B cell (primary cell): Measurements from ENCODE around the gene IFT52.

Experiments
- EZH2 ChIP-seq: IDR thresholded peaks from 2 replicates; pipeline ENCODE4 v1.6.1; 2012; ENCODE audit warnings: borderline replicate concordance, low read depth, mild to moderate bottlenecking, moderate library complexity, low read length; ENCODE audit not compliant: insufficient read depth, poor library complexity, severe bottlenecking
- TF ChIP-seq, protein P1 (sequence below): fragments of 200-600 bp; IDR thresholded peaks from one replicate; pipeline ENCODE4 v1.8.0; 2022; ENCODE audit warnings: antibody characterized with exemption, mild to moderate bottlenecking

DNA sequence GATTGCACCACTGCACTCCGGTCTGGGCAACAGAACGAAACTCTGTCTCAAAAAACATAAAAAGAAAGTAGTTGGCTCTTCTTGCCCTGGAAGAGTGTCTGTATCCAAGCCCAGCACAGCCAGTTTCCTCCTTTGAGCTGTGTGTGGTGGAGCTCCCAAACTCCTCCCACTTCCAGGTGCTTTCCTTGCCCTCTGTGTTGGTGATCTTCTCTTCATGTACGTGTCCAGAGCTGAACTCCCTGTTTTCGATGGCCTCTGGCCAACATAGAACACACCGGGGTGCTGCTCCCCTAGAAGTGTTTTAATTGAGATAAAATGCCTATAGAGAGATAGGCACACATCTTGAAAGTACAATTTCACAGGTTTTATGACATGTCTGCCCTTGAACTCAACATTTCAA, 48.6 kb upstream of the IFT52 start:
- no peak for TF ChIP-seq EZH2
- TF ChIP-seq, protein P1, sequence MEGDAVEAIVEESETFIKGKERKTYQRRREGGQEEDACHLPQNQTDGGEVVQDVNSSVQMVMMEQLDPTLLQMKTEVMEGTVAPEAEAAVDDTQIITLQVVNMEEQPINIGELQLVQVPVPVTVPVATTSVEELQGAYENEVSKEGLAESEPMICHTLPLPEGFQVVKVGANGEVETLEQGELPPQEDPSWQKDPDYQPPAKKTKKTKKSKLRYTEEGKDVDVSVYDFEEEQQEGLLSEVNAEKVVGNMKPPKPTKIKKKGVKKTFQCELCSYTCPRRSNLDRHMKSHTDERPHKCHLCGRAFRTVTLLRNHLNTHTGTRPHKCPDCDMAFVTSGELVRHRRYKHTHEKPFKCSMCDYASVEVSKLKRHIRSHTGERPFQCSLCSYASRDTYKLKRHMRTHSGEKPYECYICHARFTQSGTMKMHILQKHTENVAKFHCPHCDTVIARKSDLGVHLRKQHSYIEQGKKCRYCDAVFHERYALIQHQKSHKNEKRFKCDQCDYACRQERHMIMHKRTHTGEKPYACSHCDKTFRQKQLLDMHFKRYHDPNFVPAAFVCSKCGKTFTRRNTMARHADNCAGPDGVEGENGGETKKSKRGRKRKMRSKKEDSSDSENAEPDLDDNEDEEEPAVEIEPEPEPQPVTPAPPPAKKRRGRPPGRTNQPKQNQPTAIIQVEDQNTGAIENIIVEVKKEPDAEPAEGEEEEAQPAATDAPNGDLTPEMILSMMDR, result no peak
